Measurements from ENCODE around the gene DSEL.

DSEL gene

GRCh38 chr18:67509741-67510391 is 6.7 kb downstream of the DSEL start:
- TF ChIP-seq CTCF (IDR thresholded peaks at IDR 0.05; ENCODE audit: low read depth, low read length, missing control alignments) = no peak
- in situ Hi-C loops (cut with HindIII; ENCODE audit: low sequenced_read_pairs) = no loop called here
- DNase-seq (ENCODE audit: low read depth) = no peak
- no peak overlapping the region for H3K4me3 ChIP-seq (ENCODE audit: low read depth, low read length)

- no peak overlapping the region for H3K4me3 ChIP-seq (ENCODE audit: low read depth, low read length)
- in situ Hi-C loops (cut with HindIII; ENCODE audit: low sequenced_read_pairs) = no loop called here
- no peak for TF ChIP-seq CTCF (IDR thresholded peaks at IDR 0.05; ENCODE audit: low read depth, low read length, missing control alignments)
- no peak for DNase-seq (ENCODE audit: low read depth)
Measured at GRCh38 chr18:67508146-67508545, 8.4 kb downstream of the DSEL start.

- DNase-seq (ENCODE audit: low read depth) = no peak
- no peak overlapping the region for H3K4me3 ChIP-seq (ENCODE audit: low read depth, low read length)
- in situ Hi-C loops (cut with HindIII; ENCODE audit: low sequenced_read_pairs) = no loop called here
- TF ChIP-seq CTCF (IDR thresholded peaks at IDR 0.05; ENCODE audit: low read depth, low read length, missing control alignments) = no peak
Measured at GRCh38 chr18:67504739-67505138, 11.8 kb downstream of the DSEL start.

GRCh38 chr18:67500522-67501205 is 15.9 kb downstream of the DSEL start:
- DNase-seq (ENCODE audit: low read depth) = no peak
- no peak overlapping the region for H3K4me3 ChIP-seq (ENCODE audit: low read depth, low read length)
- in situ Hi-C loops (cut with HindIII; ENCODE audit: low sequenced_read_pairs) = no loop called here
- no peak for TF ChIP-seq CTCF (IDR thresholded peaks at IDR 0.05; ENCODE audit: low read depth, low read length, missing control alignments)

- no peak for TF ChIP-seq CTCF (IDR thresholded peaks at IDR 0.05; ENCODE audit: low read depth, low read length, missing control alignments)
- in situ Hi-C loops (cut with HindIII; ENCODE audit: low sequenced_read_pairs) = no loop called here
- H3K4me3 ChIP-seq (ENCODE audit: low read depth, low read length) = no peak overlapping the region
- DNase-seq (ENCODE audit: low read depth) = no peak
Measured at GRCh38 chr18:67496469-67496868, 20.1 kb downstream of the DSEL start.

GRCh38 chr18:67486534-67486933 is 30.0 kb downstream of the DSEL start:
- no peak overlapping the region for H3K4me3 ChIP-seq (ENCODE audit: low read depth, low read length)
- in situ Hi-C loops (cut with HindIII; ENCODE audit: low sequenced_read_pairs) = no loop called here
- DNase-seq (ENCODE audit: low read depth) = no peak
- TF ChIP-seq CTCF (IDR thresholded peaks at IDR 0.05; ENCODE audit: low read depth, low read length, missing control alignments) = no peak
